Naive thymus-derived CD8-positive, alpha-beta T cell (primary cell): Measurements from ENCODE around the gene LCE2B. TPM values are rescaled to one million over a fixed set of nuclear protein-coding genes. Genes with fewer than 3 reads are reported as not detected.
A peak's percentile ranks its signal among the peaks of the same experiment; 100 is the strongest.
"Not testable (repeated sequence)": the region's sequence is repeated elsewhere in the genome, so short reads cannot be mapped to it uniquely, and the experiment has no call there.

ENCODE experiments used
- ATAC-seq, 2 donors: fragments of 150-1000 bp; cut with Tn5 transposase in 1 of 2; sonication (Bioruptor Pico), chemical (Tn5 transposase) in 1 of 2; 1 replicate in 1 of 2; 2 replicates in 1 of 2; pipeline ENCODE4 v1.10.0; 2021; ENCODE audit warnings: mild to moderate bottlenecking in 2 of 2, moderate library complexity in 2 of 2
- POLR2A ChIA-PET: fragments of 350-600 bp; sonication (Branson Sonifier 250); formaldehyde crosslinking; loops from one replicate; lab custom pipeline; 2021; ENCODE audit warnings: antibody characterized with exemption; lab: Charles Lee
- DNase-seq, 10 donors: peaks; one replicate each; pipeline versions ENCODE4 v3.0.0 to v3.0.0-alpha.2; 2020 to 2022
- H3K27ac Mint-ChIP-seq, 10 donors: one replicate each; pipeline ENCODE4 v1.8.0; 2020 to 2022; ENCODE audit warnings: mild to moderate bottlenecking in 10 of 10, mixed read lengths in 10 of 10, moderate library complexity in 4 of 10, inconsistent platforms in 1 of 10
- H3K27me3 Mint-ChIP-seq, 5 donors: one replicate each; pipeline ENCODE4 v1.8.0; 2021 to 2022; ENCODE audit warnings: mixed read lengths in 5 of 5
- H3K36me3 Mint-ChIP-seq, 3 donors: one replicate each; pipeline ENCODE4 v1.8.0; 2020 to 2022; ENCODE audit warnings: mixed read lengths in 3 of 3, mild to moderate bottlenecking in 2 of 3, inconsistent platforms in 1 of 3
- H3K4me1 Mint-ChIP-seq, 4 donors: one replicate each; pipeline ENCODE4 v1.8.0; 2021 to 2022; ENCODE audit warnings: mixed read lengths in 4 of 4
- H3K4me3 Mint-ChIP-seq, 10 donors: one replicate each; pipeline ENCODE4 v1.8.0; 2020 to 2022; ENCODE audit warnings: mild to moderate bottlenecking in 10 of 10, mixed read lengths in 10 of 10, moderate library complexity in 6 of 10, inconsistent platforms in 1 of 10
- H3K9me3 Mint-ChIP-seq, 9 donors: one replicate each; pipeline ENCODE4 v1.8.0; 2020 to 2022; ENCODE audit warnings: mixed read lengths in 9 of 9, mild to moderate bottlenecking in 3 of 9, inconsistent platforms in 1 of 9, moderate library complexity in 1 of 9
- polyA plus RNA-seq, 3 donors: library from polyadenylated mRNA; unstranded; fragments of 300-500 nt; fragmentation: Illumina TruSeq; gene quantifications; one replicate each; pipeline ENCODE4 v1.2.3, GENCODE V29; 2021
- total RNA-seq, 8 experiments: library from RNA in 2 of 8; stranded (reverse) in 2 of 8; gene quantifications; one replicate each; pipeline ENCODE4 v1.2.3 and lab custom pipeline; 2021 to 2026

The LCE2B gene
- total RNA-seq (not detected), polyA plus RNA-seq (not detected), total RNA-seq (lab: John Stamatoyannopoulos, UW) (0 reads per million in 6 experiments)

GRCh38 chr1:152685823-152686222, at the start of gene LCE2B:
Gene LCE2B, plus strand, starts transcription at chr1:152686123. Its CDS starts 721 bp downstream, at chr1:152686844.
- H3K4me1 Mint-ChIP-seq, H3K4me3 Mint-ChIP-seq, ATAC-seq, H3K36me3 Mint-ChIP-seq, POLR2A ChIA-PET, H3K9me3 Mint-ChIP-seq, DNase-seq, H3K27ac Mint-ChIP-seq: not testable (repeated sequence)
- H3K27me3 Mint-ChIP-seq = peaks cover 22 to 63% (median 23%) of the 10 kb centered on the region in 5 donors

GRCh38 chr1:152640351-152640750, 45.6 kb upstream of the LCE2B start:
- Mint-ChIP-seq H3K27me3 (peaks cover 4 to 11% (median 6%) of the 10 kb centered on the region in 5 donors), H3K9me3 (peaks cover 0 to 11% (median 0%) of the 10 kb centered on the region in 9 donors), H3K4me3 (no peak overlapping the region), H3K36me3 (peaks cover 0 to 7% (median 0%) of the 10 kb centered on the region in 3 donors), H3K27ac (no peak overlapping the region), H3K4me1 (no peaks in the 10 kb centered on the region)
- DNase-seq = no peak
- ATAC-seq = no peak
- POLR2A ChIA-PET = no interaction called here

GRCh38 chr1:152643945-152644344, 42.0 kb upstream of the LCE2B start:
- Mint-ChIP-seq H3K4me1 (no peaks in the 10 kb centered on the region), H3K36me3 (peaks cover 0 to 7% (median 0%) of the 10 kb centered on the region in 3 donors), H3K4me3 (no peak overlapping the region), H3K27me3 (peaks cover 7 to 38% (median 24%) of the 10 kb centered on the region in 5 donors), H3K27ac (no peak overlapping the region), H3K9me3 (peaks cover 0 to 8% (median 0%) of the 10 kb centered on the region in 9 donors)
- POLR2A ChIA-PET = no interaction called here
- DNase-seq (no peak), ATAC-seq (no peak)

GRCh38 chr1:152645146-152645545, 40.8 kb upstream of the LCE2B start:
- Mint-ChIP-seq H3K36me3 (no peaks in the 10 kb centered on the region), H3K9me3 (peaks cover 0 to 2% (median 0%) of the 10 kb centered on the region in 9 donors), H3K4me1 (no peaks in the 10 kb centered on the region), H3K27me3 (peaks cover 6 to 50% (median 26%) of the 10 kb centered on the region in 5 donors), H3K4me3 (no peak overlapping the region), H3K27ac (no peak overlapping the region)
- POLR2A ChIA-PET = no interaction called here
- DNase-seq = no peak
- ATAC-seq = no peak

- ATAC-seq (no peak), DNase-seq (no peak)
- POLR2A ChIA-PET = no interaction called here
- Mint-ChIP-seq H3K27me3 (peaks cover 6 to 54% (median 27%) of the 10 kb centered on the region in 5 donors), H3K36me3 (no peaks in the 10 kb centered on the region), H3K4me1 (no peaks in the 10 kb centered on the region), H3K9me3 (peaks cover 0 to 2% (median 0%) of the 10 kb centered on the region in 9 donors), H3K27ac (no peak overlapping the region), H3K4me3 (no peak overlapping the region)
Measured at GRCh38 chr1:152646656-152647055, 39.3 kb upstream of the LCE2B start.

- Mint-ChIP-seq H3K27ac (no peak overlapping the region), H3K36me3 (no peaks in the 10 kb centered on the region), H3K4me1 (peaks cover 0 to 6% (median 3%) of the 10 kb centered on the region in 4 donors), H3K27me3 (peaks cover 0 to 28% (median 8%) of the 10 kb centered on the region in 5 donors), H3K4me3 (no peak overlapping the region), H3K9me3 (no peaks in the 10 kb centered on the region)
- ATAC-seq (no peak), DNase-seq (peak in 6 of 10 donors; percentile 4 to 66 (median 14))
- POLR2A ChIA-PET = no interaction called here
Measured at GRCh38 chr1:152654110-152654509, 31.8 kb upstream of the LCE2B start.

GRCh38 chr1:152656459-152656858, 29.5 kb upstream of the LCE2B start:
- H3K36me3 Mint-ChIP-seq = no peaks in the 10 kb centered on the region
- ATAC-seq (no peak), DNase-seq (no peak)
- POLR2A ChIA-PET = no interaction called here
- no peak overlapping the region for H3K4me3 Mint-ChIP-seq
- H3K27me3 Mint-ChIP-seq = peaks cover 0 to 13% (median 4%) of the 10 kb centered on the region in 5 donors
- no peaks in the 10 kb centered on the region for H3K9me3 Mint-ChIP-seq
- H3K27ac Mint-ChIP-seq = no peak overlapping the region
- peaks cover 0 to 6% (median 3%) of the 10 kb centered on the region in 4 donors for H3K4me1 Mint-ChIP-seq

- no peaks in the 10 kb centered on the region for H3K9me3 Mint-ChIP-seq
- POLR2A ChIA-PET = no interaction called here
- DNase-seq = no peak
Measured at GRCh38 chr1:152657677-152658076, 28.2 kb upstream of the LCE2B start.

GRCh38 chr1:152658649-152659048, 27.3 kb upstream of the LCE2B start:
- ATAC-seq (no peak), DNase-seq (no peak)
- peaks cover 0 to 5% (median 3%) of the 10 kb centered on the region in 4 donors for H3K4me1 Mint-ChIP-seq
- peaks cover 0 to 2% (median 0%) of the 10 kb centered on the region in 9 donors for H3K9me3 Mint-ChIP-seq
- H3K27me3 Mint-ChIP-seq = peaks cover 2 to 20% (median 6%) of the 10 kb centered on the region in 5 donors
- no peak overlapping the region for H3K4me3 Mint-ChIP-seq
- no peaks in the 10 kb centered on the region for H3K36me3 Mint-ChIP-seq
- POLR2A ChIA-PET = no interaction called here
- H3K27ac Mint-ChIP-seq = no peak overlapping the region

More at GRCh38 chr1:152657677-152658076, 28.2 kb upstream of the LCE2B start:
- ATAC-seq = no peak
- Mint-ChIP-seq H3K27ac (no peak overlapping the region), H3K4me3 (no peak overlapping the region), H3K4me1 (peaks cover 0 to 6% (median 3%) of the 10 kb centered on the region in 4 donors), H3K27me3 (peaks cover 2 to 18% (median 4%) of the 10 kb centered on the region in 5 donors), H3K36me3 (no peaks in the 10 kb centered on the region)

GRCh38 chr1:152663098-152663497, 22.8 kb upstream of the LCE2B start, which contains the start of gene LCE2D:
Gene LCE2D, plus strand, starts transcription at chr1:152663380. Its CDS starts 726 bp downstream, at chr1:152664106.
- H3K27ac Mint-ChIP-seq = no peak within 1 kb of the TSS

GRCh38 chr1:152666171-152666570, 19.8 kb upstream of the LCE2B start:
- H3K4me3 Mint-ChIP-seq, POLR2A ChIA-PET, H3K36me3 Mint-ChIP-seq, H3K9me3 Mint-ChIP-seq, ATAC-seq, H3K27ac Mint-ChIP-seq, DNase-seq, H3K4me1 Mint-ChIP-seq: not testable (repeated sequence)
- H3K27me3 Mint-ChIP-seq = peaks cover 16 to 70% (median 33%) of the 10 kb centered on the region in 5 donors

More at GRCh38 chr1:152663098-152663497, 22.8 kb upstream of the LCE2B start, which contains the start of gene LCE2D:
- Mint-ChIP-seq H3K36me3 (no peaks in the 10 kb centered on the region), H3K4me1 (no peaks in the 10 kb centered on the region), H3K9me3 (peaks cover 0 to 2% (median 0%) of the 10 kb centered on the region in 9 donors), H3K4me3 (no peak within 1 kb of the TSS), H3K27me3 (peaks cover 13 to 40% (median 23%) of the 10 kb centered on the region in 5 donors)
- DNase-seq (no peak), ATAC-seq (no peak)
- POLR2A ChIA-PET = no interaction called here

- Mint-ChIP-seq H3K27me3 (peaks cover 15 to 79% (median 33%) of the 10 kb centered on the region in 5 donors), H3K4me3 (no peak overlapping the region), H3K4me1 (no peaks in the 10 kb centered on the region), H3K9me3 (peaks cover 0 to 2% (median 0%) of the 10 kb centered on the region in 9 donors), H3K27ac (no peak overlapping the region), H3K36me3 (no peaks in the 10 kb centered on the region)
- POLR2A ChIA-PET = no interaction called here
- DNase-seq (no peak), ATAC-seq (no peak)
Measured at GRCh38 chr1:152667648-152668047, 18.3 kb upstream of the LCE2B start.

GRCh38 chr1:152673016-152673415, 12.9 kb upstream of the LCE2B start:
- POLR2A ChIA-PET = no interaction called here
- ATAC-seq = no peak
- H3K27me3 Mint-ChIP-seq = peaks cover 8 to 72% (median 17%) of the 10 kb centered on the region in 5 donors

More at GRCh38 chr1:152673016-152673415, 12.9 kb upstream of the LCE2B start:
- Mint-ChIP-seq H3K36me3 (no peaks in the 10 kb centered on the region), H3K4me1 (no peaks in the 10 kb centered on the region), H3K4me3 (no peak overlapping the region), H3K9me3 (no peaks in the 10 kb centered on the region), H3K27ac (no peak overlapping the region)
- no peak for DNase-seq
